ENCODE measurements around the gene NRARP.

Gene NRARP

DNA sequence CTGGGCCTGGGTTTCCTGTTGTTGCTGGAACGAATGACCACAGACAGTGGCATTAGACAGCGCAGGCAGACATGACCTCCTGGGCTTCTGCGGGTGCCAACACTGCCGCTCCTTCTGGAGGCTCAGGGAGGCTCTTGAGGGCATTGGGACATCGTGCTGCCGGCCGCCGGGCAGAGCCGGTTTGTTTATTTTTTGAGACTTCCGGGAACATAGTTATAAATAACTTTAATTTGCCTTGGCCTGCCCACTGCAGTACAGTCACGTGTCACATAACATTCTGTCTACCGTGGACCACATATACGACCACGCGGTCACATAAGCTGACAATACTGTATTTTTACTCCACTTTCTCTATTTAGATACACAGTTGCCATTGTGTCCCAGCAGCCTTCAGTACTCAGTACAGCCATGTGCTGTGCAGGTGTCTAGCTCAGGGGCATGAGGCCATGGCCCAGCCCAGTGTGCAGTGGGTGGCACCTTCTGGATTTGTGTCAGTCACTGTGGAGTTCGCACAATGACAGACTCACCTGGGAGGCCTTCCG is 32.8 kb downstream of the NRARP start:
- Histone ChIP-seq H3K79me2 (ENCODE audit: insufficient read depth, low read depth) (no peaks in the 10 kb centered on the region), H3K4me3 (IDR thresholded peaks at IDR 0.05; ENCODE audit: insufficient read depth, low read depth, low read length) (no peak overlapping the region), H3K4me1 (ENCODE audit: low read depth, poor library complexity, severe bottlenecking) (peaks cover 26% of the 10 kb centered on the region), H4K20me1 (ENCODE audit: insufficient read depth) (no peaks in the 10 kb centered on the region), H3K36me3 (ENCODE audit: insufficient read depth) (no peaks in the 10 kb centered on the region), H3K27ac (no peak overlapping the region), H3K9ac (no peak overlapping the region), H3K27me3 (ENCODE audit: insufficient read depth, low read depth) (no peaks in the 10 kb centered on the region), H3K4me2 (no peak overlapping the region), H2AFZ (ENCODE audit: low read depth) (no peak overlapping the region)
- TF ChIP-seq, protein P1, sequence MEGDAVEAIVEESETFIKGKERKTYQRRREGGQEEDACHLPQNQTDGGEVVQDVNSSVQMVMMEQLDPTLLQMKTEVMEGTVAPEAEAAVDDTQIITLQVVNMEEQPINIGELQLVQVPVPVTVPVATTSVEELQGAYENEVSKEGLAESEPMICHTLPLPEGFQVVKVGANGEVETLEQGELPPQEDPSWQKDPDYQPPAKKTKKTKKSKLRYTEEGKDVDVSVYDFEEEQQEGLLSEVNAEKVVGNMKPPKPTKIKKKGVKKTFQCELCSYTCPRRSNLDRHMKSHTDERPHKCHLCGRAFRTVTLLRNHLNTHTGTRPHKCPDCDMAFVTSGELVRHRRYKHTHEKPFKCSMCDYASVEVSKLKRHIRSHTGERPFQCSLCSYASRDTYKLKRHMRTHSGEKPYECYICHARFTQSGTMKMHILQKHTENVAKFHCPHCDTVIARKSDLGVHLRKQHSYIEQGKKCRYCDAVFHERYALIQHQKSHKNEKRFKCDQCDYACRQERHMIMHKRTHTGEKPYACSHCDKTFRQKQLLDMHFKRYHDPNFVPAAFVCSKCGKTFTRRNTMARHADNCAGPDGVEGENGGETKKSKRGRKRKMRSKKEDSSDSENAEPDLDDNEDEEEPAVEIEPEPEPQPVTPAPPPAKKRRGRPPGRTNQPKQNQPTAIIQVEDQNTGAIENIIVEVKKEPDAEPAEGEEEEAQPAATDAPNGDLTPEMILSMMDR (conservative IDR thresholded peaks at IDR 0.05; ENCODE audit: low read depth, low read length), result no peak

DNA sequence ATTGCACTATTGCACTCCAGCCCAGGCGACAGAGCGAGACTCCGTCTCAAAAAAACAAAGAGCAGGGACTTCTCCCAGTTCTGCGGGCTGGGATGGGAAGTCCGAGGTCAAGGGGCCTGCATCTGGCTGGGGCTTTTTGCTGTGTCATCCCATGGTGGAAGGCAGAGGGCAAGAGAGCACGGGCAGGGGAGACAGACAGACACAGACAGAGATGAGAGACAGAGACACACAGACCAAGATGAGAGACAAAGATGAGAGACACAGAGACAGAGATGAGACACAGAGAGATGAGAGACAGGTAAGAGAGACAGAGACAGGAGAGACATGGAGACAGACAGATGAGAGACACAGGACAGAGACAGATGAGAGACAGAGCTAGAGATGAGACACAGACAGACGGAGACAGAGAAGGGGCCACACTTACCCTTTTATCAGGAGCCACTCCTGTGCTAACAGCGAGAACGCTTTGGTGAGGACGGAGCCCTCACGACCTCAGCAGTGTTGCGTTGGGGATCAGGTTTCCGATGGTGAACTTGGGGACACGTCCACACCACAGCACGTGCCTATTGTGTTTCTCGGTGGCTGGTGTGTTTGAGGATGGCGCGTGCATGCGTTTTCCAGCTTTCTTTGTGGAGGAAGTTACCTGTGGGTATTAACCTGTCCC is 33.4 kb downstream of the NRARP start:
- Histone ChIP-seq H3K27ac (no peak overlapping the region), H4K20me1 (ENCODE audit: insufficient read depth) (no peaks in the 10 kb centered on the region), H2AFZ (ENCODE audit: low read depth) (no peak overlapping the region), H3K4me1 (ENCODE audit: low read depth, poor library complexity, severe bottlenecking) (peaks cover 26% of the 10 kb centered on the region), H3K9ac (no peak overlapping the region), H3K4me2 (no peak overlapping the region), H3K4me3 (IDR thresholded peaks at IDR 0.05; ENCODE audit: insufficient read depth, low read depth, low read length) (no peak overlapping the region), H3K27me3 (ENCODE audit: insufficient read depth, low read depth) (no peaks in the 10 kb centered on the region), H3K79me2 (ENCODE audit: insufficient read depth, low read depth) (no peaks in the 10 kb centered on the region), H3K36me3 (ENCODE audit: insufficient read depth) (no peaks in the 10 kb centered on the region)
- TF ChIP-seq, protein P1 (conservative IDR thresholded peaks at IDR 0.05; ENCODE audit: low read depth, low read length), result no peak

DNA sequence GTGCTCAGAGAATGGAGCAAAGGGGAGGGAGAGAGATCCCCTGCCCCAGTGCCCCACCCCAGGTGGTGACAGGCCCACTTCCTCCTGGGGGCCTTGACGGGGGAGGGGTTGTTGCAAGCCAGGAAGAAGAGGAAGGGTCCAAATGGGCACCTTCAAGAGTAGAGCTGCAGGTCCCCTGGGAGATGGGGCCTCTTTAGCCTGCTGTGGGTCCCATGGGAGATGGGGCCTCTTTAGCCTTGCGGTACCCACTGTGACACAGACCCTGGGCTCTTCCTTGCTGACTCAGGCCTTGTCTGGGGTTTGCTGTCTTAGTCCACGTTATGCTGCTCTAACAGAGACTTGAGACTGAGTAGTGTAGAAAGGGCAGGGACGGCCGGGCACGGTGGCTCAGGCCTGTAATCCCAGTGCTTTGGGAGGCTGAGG is 34.1 kb downstream of the NRARP start:
- Histone ChIP-seq H3K79me2 (ENCODE audit: insufficient read depth, low read depth) (no peaks in the 10 kb centered on the region), H3K9ac (no peak overlapping the region), H3K4me1 (ENCODE audit: low read depth, poor library complexity, severe bottlenecking) (peaks cover 26% of the 10 kb centered on the region), H3K36me3 (ENCODE audit: insufficient read depth) (no peaks in the 10 kb centered on the region), H4K20me1 (ENCODE audit: insufficient read depth) (no peaks in the 10 kb centered on the region), H3K27ac (no peak overlapping the region), H2AFZ (ENCODE audit: low read depth) (no peak overlapping the region), H3K4me3 (IDR thresholded peaks at IDR 0.05; ENCODE audit: insufficient read depth, low read depth, low read length) (no peak overlapping the region), H3K4me2 (no peak overlapping the region), H3K27me3 (ENCODE audit: insufficient read depth, low read depth) (no peaks in the 10 kb centered on the region)
- TF ChIP-seq, protein P1 (conservative IDR thresholded peaks at IDR 0.05; ENCODE audit: low read depth, low read length), result no peak

DNA sequence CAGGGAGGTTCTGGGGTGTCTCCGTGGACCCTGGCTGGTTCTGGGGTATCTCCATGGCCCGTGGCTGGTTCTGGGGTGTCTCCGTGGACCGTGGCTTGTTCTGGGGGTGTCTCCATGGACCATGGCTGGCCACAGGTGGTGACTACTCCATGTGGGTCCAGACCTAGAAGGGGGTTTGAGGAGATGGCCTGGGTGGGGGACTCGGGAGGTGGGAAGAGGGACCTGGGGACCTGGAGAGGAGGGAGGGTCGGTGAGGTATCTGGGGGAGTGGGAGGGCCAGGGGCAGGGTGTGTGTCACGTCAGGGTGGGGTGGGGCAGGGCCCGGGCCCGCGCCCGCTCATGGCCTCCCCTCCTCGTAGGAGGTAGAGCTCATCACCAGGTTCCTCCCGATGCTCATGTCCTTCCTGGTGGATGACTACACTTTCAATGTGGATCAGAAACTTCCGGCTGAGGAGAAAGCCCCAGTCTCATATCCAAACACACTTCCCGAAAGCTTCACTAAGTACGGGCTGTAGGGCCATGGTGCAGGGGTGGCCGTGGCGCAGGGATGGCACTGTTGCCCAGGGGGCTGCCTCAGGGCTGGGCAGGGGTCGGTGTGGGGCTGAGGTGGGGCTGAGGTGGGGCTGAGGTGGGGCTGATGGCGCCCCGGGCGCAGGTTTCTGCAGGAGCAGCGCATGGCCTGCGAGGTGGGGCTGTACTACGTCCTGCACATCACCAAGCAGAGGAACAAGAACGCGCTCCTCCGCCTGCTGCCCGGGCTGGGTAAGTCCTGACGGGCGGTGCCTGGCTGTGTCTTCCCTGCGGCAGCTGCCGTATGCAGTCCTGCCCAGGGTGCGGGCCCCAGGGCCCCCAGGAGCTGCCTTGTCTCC is 35.3 kb downstream of the NRARP start:
- no peak overlapping the region for H2AFZ ChIP-seq (ENCODE audit: low read depth)
- TF ChIP-seq, protein P1 (conservative IDR thresholded peaks at IDR 0.05; ENCODE audit: low read depth, low read length), result no peak
- H3K4me1 ChIP-seq (ENCODE audit: low read depth, poor library complexity, severe bottlenecking), result peaks cover 22% of the 10 kb centered on the region
- H3K4me3 ChIP-seq (IDR thresholded peaks at IDR 0.05; ENCODE audit: insufficient read depth, low read depth, low read length), result no peak overlapping the region
- H3K79me2 ChIP-seq (ENCODE audit: insufficient read depth, low read depth), result no peaks in the 10 kb centered on the region
- no peak overlapping the region for H3K27ac ChIP-seq
- H3K36me3 ChIP-seq (ENCODE audit: insufficient read depth), result no peaks in the 10 kb centered on the region
- no peaks in the 10 kb centered on the region for H3K27me3 ChIP-seq (ENCODE audit: insufficient read depth, low read depth)
- no peak overlapping the region for H3K4me2 ChIP-seq
- no peak overlapping the region for H3K9ac ChIP-seq
- no peaks in the 10 kb centered on the region for H4K20me1 ChIP-seq (ENCODE audit: insufficient read depth)

All from KMS-11 (cell line).